ENCODE results near the gene NDFIP2. TPM values are rescaled to one million over a fixed set of nuclear protein-coding genes. Genes with fewer than 3 reads are reported as not detected.

NDFIP2 gene
- total RNA-seq, 4 donors from 2014 or later: 19.4 to 31.3 (median 23.7) TPM

DNA sequence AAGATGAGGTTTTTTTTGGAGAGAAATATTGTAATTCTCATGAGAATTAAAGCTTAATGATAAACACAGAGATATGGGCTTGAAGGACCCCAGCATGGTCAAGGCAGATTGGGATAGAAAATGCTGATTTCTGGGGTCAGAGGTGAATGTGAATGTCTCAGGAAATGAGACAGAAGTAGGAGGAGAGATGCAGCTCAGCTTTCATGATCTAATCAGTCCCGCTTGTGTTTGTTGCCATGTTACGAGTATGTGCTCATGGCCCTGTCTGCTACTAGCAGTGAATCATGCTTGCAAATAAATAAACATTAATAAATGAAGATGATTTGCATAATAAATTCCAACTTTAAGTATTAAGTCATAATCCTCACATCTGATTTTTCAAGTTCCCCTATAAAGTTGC is 23.0 kb upstream of the NDFIP2 start:
- H3K27me3 ChIP-seq: no peaks in the 10 kb centered on the region
- TF ChIP-seq POLR2A (IDR thresholded peaks at IDR 0.05): no peak
- TF ChIP-seq CTCF (IDR thresholded peaks at IDR 0.05): no peak
- 74 to 84% methylated on average over 2 of the region's 2 CpGs for WGBS, 2 donors

GRCh38 chr13:79458436-79458835 is 22.5 kb upstream of the NDFIP2 start:
- Histone ChIP-seq H3K4me3 (replicated peaks in 1 of 3) (no peak overlapping the region), H3K27me3 (no peaks in the 10 kb centered on the region), H3K4me1 (no peaks in the 10 kb centered on the region), H3K36me3 (no peaks in the 10 kb centered on the region), H3K9me3 (no peaks in the 10 kb centered on the region), H3K27ac (no peak overlapping the region)
- no peak for DNase-seq
- 64 to 73% methylated on average over 2 of the region's 2 CpGs for WGBS, 2 donors
- no peak for TF ChIP-seq POLR2A (IDR thresholded peaks at IDR 0.05)
- TF ChIP-seq CTCF (IDR thresholded peaks at IDR 0.05): no peak
- intact Hi-C loops (cut with DNase I): no loop called here

More for the DNA sequence above, 23.0 kb upstream of the NDFIP2 start:
- Histone ChIP-seq H3K27ac (no peak overlapping the region), H3K4me1 (no peaks in the 10 kb centered on the region), H3K36me3 (no peaks in the 10 kb centered on the region), H3K4me3 (replicated peaks in 1 of 3) (no peak overlapping the region), H3K9me3 (no peaks in the 10 kb centered on the region)
- intact Hi-C loops (cut with DNase I): no loop called here
- no peak for DNase-seq

DNA sequence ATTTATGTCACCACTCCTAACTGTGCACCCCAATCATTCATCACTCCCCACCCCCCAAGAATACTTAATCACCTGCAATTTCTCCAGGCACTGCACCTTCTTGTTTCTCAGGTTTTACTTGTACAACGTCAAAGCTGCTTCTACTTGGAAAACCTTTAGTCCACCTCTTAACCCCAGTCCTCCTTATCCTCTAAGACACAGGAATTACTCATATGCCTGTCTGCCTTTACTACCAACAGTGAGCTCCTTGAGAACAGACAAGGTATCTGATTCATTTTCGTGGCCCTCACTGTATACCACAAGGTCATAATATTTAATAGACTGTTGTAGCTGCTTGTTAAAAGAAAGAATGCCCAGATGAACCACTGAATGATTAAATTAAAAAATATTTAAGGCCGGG is 21.0 kb upstream of the NDFIP2 start:
- DNase-seq: no peak
- TF ChIP-seq CTCF (IDR thresholded peaks at IDR 0.05) (no peak), POLR2A (IDR thresholded peaks at IDR 0.05) (no peak)
- intact Hi-C loops (cut with DNase I): no loop called here
- 69 to 73% methylated on average over 3 of the region's 3 CpGs for WGBS, 2 donors
- Histone ChIP-seq H3K27ac (no peak overlapping the region), H3K27me3 (no peaks in the 10 kb centered on the region), H3K9me3 (no peaks in the 10 kb centered on the region), H3K36me3 (no peaks in the 10 kb centered on the region), H3K4me3 (replicated peaks in 1 of 3) (no peak overlapping the region), H3K4me1 (no peaks in the 10 kb centered on the region)

DNA sequence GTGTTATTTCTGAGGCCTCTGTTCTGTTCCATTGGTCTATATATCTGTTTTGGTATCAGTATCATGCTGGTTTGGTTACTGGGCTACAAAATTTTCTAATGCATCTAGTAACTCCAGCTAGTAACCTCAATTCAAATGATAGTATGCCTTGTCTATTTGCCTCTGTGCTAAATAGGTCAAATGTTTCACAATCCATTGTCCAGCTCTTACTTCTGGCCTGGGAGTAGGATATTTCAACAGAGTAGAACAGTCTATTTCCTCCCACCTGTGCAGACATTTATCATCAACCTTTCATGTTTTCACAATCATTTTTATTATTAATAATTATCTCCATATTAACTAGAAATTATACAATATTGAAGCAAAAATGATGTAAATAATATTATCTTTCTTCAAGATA is 18.1 kb upstream of the NDFIP2 start:
- no peaks in the 10 kb centered on the region for H3K9me3 ChIP-seq
- H3K4me1 ChIP-seq: no peaks in the 10 kb centered on the region
- intact Hi-C loops (cut with DNase I): no loop called here
- no peaks in the 10 kb centered on the region for H3K27me3 ChIP-seq
- no peak overlapping the region for H3K27ac ChIP-seq
- TF ChIP-seq CTCF (IDR thresholded peaks at IDR 0.05) (no peak), POLR2A (IDR thresholded peaks at IDR 0.05) (no peak)
- no peaks in the 10 kb centered on the region for H3K36me3 ChIP-seq
- DNase-seq: no peak
- no peak overlapping the region for H3K4me3 ChIP-seq (replicated peaks in 1 of 3)

- WGBS, 2 donors: 97 to 98% methylated on average over 1 of the region's 1 CpG
- TF ChIP-seq POLR2A (IDR thresholded peaks at IDR 0.05) (no peak), CTCF (IDR thresholded peaks at IDR 0.05) (no peak)
- intact Hi-C loops (cut with DNase I): no loop called here
- no peaks in the 10 kb centered on the region for H3K27me3 ChIP-seq
- no peak for DNase-seq
- H3K27ac ChIP-seq: no peak overlapping the region
- H3K4me3 ChIP-seq (replicated peaks in 1 of 3): no peak overlapping the region
- H3K4me1 ChIP-seq: no peaks in the 10 kb centered on the region
- H3K36me3 ChIP-seq: no peaks in the 10 kb centered on the region
- H3K9me3 ChIP-seq: no peaks in the 10 kb centered on the region
Measured at GRCh38 chr13:79463604-79464003, 17.4 kb upstream of the NDFIP2 start.
